Esophagus muscularis mucosa (tissue), 4 donors: ENCODE data around the gene CIT. TPM values are rescaled to one million over a fixed set of nuclear protein-coding genes. Genes with fewer than 3 reads are reported as not detected.

Experiments
- DNase-seq: peaks from one replicate; pipeline ENCODE4 v3.0.0-alpha.2; 2017; ENCODE audit errors: extremely low spot score
- H3K27ac ChIP-seq, 4 donors: fragments of 200-600 bp; sonication (generic); replicated peaks in 1 of 4; 1 replicate in 3 of 4; 2 replicates in 1 of 4; pipeline ENCODE4 v1.5.1; 2016 to 2019; ENCODE audit warnings: mild to moderate bottlenecking in 1 of 4
- H3K27me3 ChIP-seq, 4 donors: fragments of 200-600 bp; sonication (generic); one replicate each; pipeline versions ENCODE4 v1.5.1 to v1.6.0; 2016 to 2019
- H3K36me3 ChIP-seq, 4 donors: fragments of 200-600 bp; sonication (generic); one replicate each; pipeline ENCODE4 v1.5.1; 2016 to 2019
- H3K4me1 ChIP-seq, 4 donors: fragments of 200-600 bp; sonication (generic); one replicate each; pipeline ENCODE4 v1.5.1; 2016 to 2019
- H3K4me3 ChIP-seq, 4 donors: fragments of 200-600 bp; sonication (generic); 1 replicate in 2 of 4; 2 replicates in 2 of 4; pipeline ENCODE4 v1.5.1; 2016 to 2019; ENCODE audit warnings: mild to moderate bottlenecking in 4 of 4, moderate library complexity in 1 of 4
- H3K9me3 ChIP-seq, 4 donors: fragments of 200-600 bp; sonication (generic); 1 replicate in 3 of 4; 2 replicates in 1 of 4; pipeline ENCODE4 v1.5.1; 2016 to 2019
- CTCF ChIP-seq, 3 experiments: fragments of 200-600 bp in 2 of 3; fragments of 450-650 bp in 1 of 3; sonication (generic) in 2 of 3; IDR thresholded peaks; one replicate each; pipeline ENCODE4 v1.5.1; 2017 to 2019; ENCODE audit warnings: antibody characterized with exemption in 3 of 3, mild to moderate bottlenecking in 2 of 3, moderate library complexity in 1 of 3
- EP300 ChIP-seq: sonication (generic); formaldehyde crosslinking; IDR thresholded peaks from one replicate; pipeline ENCODE4 v1.6.1; 2017; ENCODE audit warnings: antibody characterized with exemption
- POLR2A ChIP-seq: fragments of 450-650 bp; IDR thresholded peaks from one replicate; pipeline ENCODE4 v1.6.1; 2017; ENCODE audit warnings: antibody characterized with exemption, moderate library complexity, mild to moderate bottlenecking, low read depth
- POLR2AphosphoS5 ChIP-seq, 2 donors: sonication (generic); formaldehyde crosslinking; IDR thresholded peaks; one replicate each; pipeline ENCODE4 v1.6.1; 2017; ENCODE audit warnings: antibody characterized with exemption in 2 of 2
- WGBS: methylation state at CpG from one replicate; pipeline ENCODE4 v1.1.5; 2018; 5-methylcytosine and 5-hydroxymethylcytosine counted together
- intact Hi-C: fragments of 100-400 bp; cut with DNase I; formaldehyde crosslinking; loops from one replicate; pipeline ENCODE4 v1.15.1; 2023
- total RNA-seq, 4 donors: library from RNA; depleted of rRNA; stranded (reverse); fragments of >200 nt; gene quantifications; one replicate each; pipeline versions ENCODE4 v1.1.0 to v1.2.1, GENCODE V29; 2016

Gene CIT
- total RNA-seq, 4 donors from 2014 or later: 5.1 to 14.8 (median 5.8) TPM

GRCh38 chr12:119686776-119687175, 190.3 kb downstream of the CIT start:
- peaks cover 2 to 19% (median 4%) of the 10 kb centered on the region in 4 donors for H3K36me3 ChIP-seq
- DNase-seq: no peak
- TF ChIP-seq POLR2AphosphoS5 (IDR thresholded peaks at IDR 0.05): no peak
- TF ChIP-seq CTCF (IDR thresholded peaks at IDR 0.05): no peak
- TF ChIP-seq POLR2A: no peak
- no peak for TF ChIP-seq EP300
- H3K27ac ChIP-seq: no peak overlapping the region
- H3K4me3 ChIP-seq: no peak overlapping the region
- peaks cover 0 to 20% (median 0%) of the 10 kb centered on the region in 4 donors for H3K4me1 ChIP-seq
- H3K9me3 ChIP-seq: no peaks in the 10 kb centered on the region
- 86% methylated on average over 13 of the region's 13 CpGs for WGBS
- intact Hi-C loops: no loop called here
- H3K27me3 ChIP-seq: no peaks in the 10 kb centered on the region

- Histone ChIP-seq H3K27me3 (no peaks in the 10 kb centered on the region), H3K4me1 (peaks cover 0 to 20% (median 0%) of the 10 kb centered on the region in 4 donors), H3K27ac (no peak overlapping the region), H3K36me3 (peaks cover 6 to 23% (median 8%) of the 10 kb centered on the region in 4 donors), H3K4me3 (no peak overlapping the region), H3K9me3 (no peaks in the 10 kb centered on the region)
- 84% methylated on average over 12 of the region's 12 CpGs for WGBS
- TF ChIP-seq POLR2AphosphoS5 (IDR thresholded peaks at IDR 0.05) (no peak), POLR2A (no peak), CTCF (IDR thresholded peaks at IDR 0.05) (no peak), EP300 (no peak)
- intact Hi-C loops: no loop called here
- no peak for DNase-seq
Measured at GRCh38 chr12:119686355-119686754, 190.8 kb downstream of the CIT start.

GRCh38 chr12:119685375-119685774, 191.7 kb downstream of the CIT start:
- peaks cover 14 to 33% (median 18%) of the 10 kb centered on the region in 4 donors for H3K36me3 ChIP-seq
- H3K4me1 ChIP-seq: peaks cover 0 to 20% (median 0%) of the 10 kb centered on the region in 4 donors
- H3K27me3 ChIP-seq: no peaks in the 10 kb centered on the region
- DNase-seq: no peak
- no peak overlapping the region for H3K4me3 ChIP-seq
- intact Hi-C loops: no loop called here
- H3K27ac ChIP-seq: no peak overlapping the region
- H3K9me3 ChIP-seq: no peaks in the 10 kb centered on the region
- WGBS: 93% methylated on average over 4 of the region's 4 CpGs
- TF ChIP-seq EP300 (no peak), POLR2A (no peak), POLR2AphosphoS5 (IDR thresholded peaks at IDR 0.05) (no peak), CTCF (IDR thresholded peaks at IDR 0.05) (no peak)

DNA sequence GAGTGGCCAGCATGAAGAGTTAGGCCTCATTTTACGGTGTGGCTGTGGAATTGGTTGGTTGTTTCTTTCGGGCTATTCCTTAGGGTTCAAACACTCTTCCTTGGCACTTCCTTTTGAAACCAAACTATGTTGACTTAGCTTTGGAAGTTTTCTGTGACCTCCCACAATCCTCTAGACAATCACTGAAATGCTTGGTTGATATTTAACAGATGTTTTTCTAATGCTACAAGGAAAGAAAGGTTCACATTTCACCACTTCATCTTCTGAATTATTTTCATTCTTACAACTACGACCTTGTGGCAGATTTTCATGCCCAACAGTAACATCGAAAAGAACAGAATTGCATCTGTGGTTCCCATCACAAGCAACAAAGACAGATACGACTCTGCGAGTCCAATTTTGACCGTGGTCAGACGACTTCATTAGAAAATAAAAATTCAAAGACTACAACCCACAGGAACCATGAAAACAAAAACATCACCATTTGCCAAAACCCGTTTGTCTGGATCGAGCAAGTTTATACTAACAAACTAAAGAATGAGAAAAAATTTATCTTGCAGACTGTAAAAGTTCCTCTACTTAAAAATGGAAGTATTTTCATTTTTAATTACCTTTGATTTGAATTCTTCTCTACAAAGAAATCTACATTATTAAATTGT, 192.3 kb downstream of the CIT start:
- Histone ChIP-seq H3K9me3 (no peaks in the 10 kb centered on the region), H3K36me3 (peaks cover 19 to 34% (median 24%) of the 10 kb centered on the region in 4 donors), H3K27ac (no peak overlapping the region), H3K27me3 (no peaks in the 10 kb centered on the region), H3K4me3 (no peak overlapping the region), H3K4me1 (peaks cover 0 to 20% (median 3%) of the 10 kb centered on the region in 4 donors)
- 80% methylated on average over 10 of the region's 10 CpGs for WGBS
- intact Hi-C loops: no loop called here
- no peak for DNase-seq
- TF ChIP-seq CTCF (IDR thresholded peaks at IDR 0.05) (no peak), POLR2A (no peak), EP300 (no peak), POLR2AphosphoS5 (IDR thresholded peaks at IDR 0.05) (no peak)

DNA sequence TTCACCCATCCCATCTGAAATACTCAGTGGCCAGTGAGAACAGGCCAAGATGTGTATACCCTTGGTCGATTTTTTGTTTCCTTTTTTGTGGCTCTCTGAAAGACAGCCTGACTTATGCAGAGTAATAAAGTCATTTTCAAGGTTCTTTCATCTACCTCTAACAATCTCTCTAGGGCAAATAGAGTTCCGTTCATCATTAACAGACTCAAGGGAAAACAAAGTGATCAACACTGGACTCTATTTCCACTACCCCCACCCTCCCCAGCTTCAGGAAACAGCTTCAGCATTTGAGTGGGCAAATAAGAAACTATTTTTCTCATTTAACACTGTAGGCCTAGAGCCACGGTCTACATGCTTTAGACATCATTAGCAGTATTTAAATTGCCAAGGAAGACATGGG, 193.3 kb downstream of the CIT start:
- no peak overlapping the region for H3K27ac ChIP-seq
- no peak for DNase-seq
- TF ChIP-seq EP300 (no peak), POLR2A (no peak), POLR2AphosphoS5 (IDR thresholded peaks at IDR 0.05) (no peak), CTCF (IDR thresholded peaks at IDR 0.05) (no peak)
- peaks cover 29 to 42% (median 34%) of the 10 kb centered on the region in 4 donors for H3K36me3 ChIP-seq
- no peaks in the 10 kb centered on the region for H3K9me3 ChIP-seq
- peaks cover 0 to 24% (median 5%) of the 10 kb centered on the region in 4 donors for H3K4me1 ChIP-seq
- no peak overlapping the region for H3K4me3 ChIP-seq
- H3K27me3 ChIP-seq: no peaks in the 10 kb centered on the region
- 90% methylated on average over 3 of the region's 3 CpGs for WGBS
- intact Hi-C loops: no loop called here
